Chondrocyte (in vitro differentiated cells): ENCODE measurements around the gene HDAC9. TPM values are rescaled to one million over a fixed set of nuclear protein-coding genes. Genes with fewer than 3 reads are reported as not detected.
A peak's percentile ranks its signal among the peaks of the same experiment; 100 is the strongest.

Experiments used
- DNase-seq: peaks from one replicate; pipeline ENCODE4 v3.0.0; 2021; ENCODE audit warnings: mixed read lengths, low spot score
- H3K27ac Mint-ChIP-seq: one replicate; pipeline ENCODE4 v1.8.0; 2021; ENCODE audit warnings: mild to moderate bottlenecking, moderate library complexity, mixed read lengths; ENCODE audit not compliant: unreplicated experiment
- H3K27me3 Mint-ChIP-seq: 2 replicates; pipeline ENCODE4 v1.8.0; 2021; ENCODE audit warnings: low read depth, mixed read lengths
- H3K36me3 Mint-ChIP-seq: 2 replicates; pipeline ENCODE4 v1.8.0; 2021; ENCODE audit warnings: low read depth, mixed read lengths
- H3K4me1 Mint-ChIP-seq: 2 replicates; pipeline ENCODE4 v1.8.0; 2021; ENCODE audit warnings: low read depth, mild to moderate bottlenecking, mixed read lengths
- H3K4me3 Mint-ChIP-seq: one replicate; pipeline ENCODE4 v1.8.0; 2021; ENCODE audit warnings: mild to moderate bottlenecking, moderate library complexity, mixed read lengths; ENCODE audit not compliant: unreplicated experiment
- H3K9me3 Mint-ChIP-seq: 2 replicates; pipeline ENCODE4 v1.8.0; 2021; ENCODE audit warnings: low read depth, mixed read lengths
- total RNA-seq: library from RNA; stranded (reverse); gene quantifications from 3 replicates; pipeline ENCODE4 v1.2.1, GENCODE V29; 2021
- TF ChIP-seq, protein P1 (sequence below): fragments of 200-600 bp; sonication (generic); IDR thresholded peaks from 2 replicates; pipeline ENCODE4 v1.5.0; 2021; ENCODE audit warnings: antibody characterized with exemption, mild to moderate bottlenecking, moderate library complexity

Gene HDAC9
- total RNA-seq, 1 donor from 2014 or later = 5.9 TPM

DNA sequence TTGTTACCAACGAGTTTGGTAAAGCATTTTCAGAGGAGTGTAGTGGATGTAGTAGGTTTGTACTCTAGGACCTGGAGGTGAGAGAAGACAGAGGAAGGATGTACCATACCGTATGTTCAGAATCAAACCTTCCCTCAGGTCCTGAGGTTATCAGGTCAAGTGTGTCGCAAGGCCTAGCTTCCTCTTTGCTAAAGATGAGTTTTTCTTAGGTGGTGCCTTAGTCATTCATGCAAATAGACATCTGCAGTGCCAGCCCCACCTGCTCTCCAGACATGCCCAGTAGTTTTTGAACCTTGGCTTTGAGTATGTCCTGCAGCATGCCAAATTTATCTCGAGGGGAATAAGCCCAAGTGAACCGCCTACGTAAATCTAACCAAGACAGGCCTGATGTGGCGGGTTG, 71.3 kb downstream of the HDAC9 start:
- Mint-ChIP-seq H3K36me3 (no peaks in the 10 kb centered on the region), H3K4me3 (no peak overlapping the region), H3K27ac (no peak overlapping the region), H3K9me3 (no peaks in the 10 kb centered on the region), H3K4me1 (peaks cover 10% of the 10 kb centered on the region), H3K27me3 (no peaks in the 10 kb centered on the region)
- no peak for DNase-seq
- TF ChIP-seq, protein P1, sequence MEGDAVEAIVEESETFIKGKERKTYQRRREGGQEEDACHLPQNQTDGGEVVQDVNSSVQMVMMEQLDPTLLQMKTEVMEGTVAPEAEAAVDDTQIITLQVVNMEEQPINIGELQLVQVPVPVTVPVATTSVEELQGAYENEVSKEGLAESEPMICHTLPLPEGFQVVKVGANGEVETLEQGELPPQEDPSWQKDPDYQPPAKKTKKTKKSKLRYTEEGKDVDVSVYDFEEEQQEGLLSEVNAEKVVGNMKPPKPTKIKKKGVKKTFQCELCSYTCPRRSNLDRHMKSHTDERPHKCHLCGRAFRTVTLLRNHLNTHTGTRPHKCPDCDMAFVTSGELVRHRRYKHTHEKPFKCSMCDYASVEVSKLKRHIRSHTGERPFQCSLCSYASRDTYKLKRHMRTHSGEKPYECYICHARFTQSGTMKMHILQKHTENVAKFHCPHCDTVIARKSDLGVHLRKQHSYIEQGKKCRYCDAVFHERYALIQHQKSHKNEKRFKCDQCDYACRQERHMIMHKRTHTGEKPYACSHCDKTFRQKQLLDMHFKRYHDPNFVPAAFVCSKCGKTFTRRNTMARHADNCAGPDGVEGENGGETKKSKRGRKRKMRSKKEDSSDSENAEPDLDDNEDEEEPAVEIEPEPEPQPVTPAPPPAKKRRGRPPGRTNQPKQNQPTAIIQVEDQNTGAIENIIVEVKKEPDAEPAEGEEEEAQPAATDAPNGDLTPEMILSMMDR = no peak

DNA sequence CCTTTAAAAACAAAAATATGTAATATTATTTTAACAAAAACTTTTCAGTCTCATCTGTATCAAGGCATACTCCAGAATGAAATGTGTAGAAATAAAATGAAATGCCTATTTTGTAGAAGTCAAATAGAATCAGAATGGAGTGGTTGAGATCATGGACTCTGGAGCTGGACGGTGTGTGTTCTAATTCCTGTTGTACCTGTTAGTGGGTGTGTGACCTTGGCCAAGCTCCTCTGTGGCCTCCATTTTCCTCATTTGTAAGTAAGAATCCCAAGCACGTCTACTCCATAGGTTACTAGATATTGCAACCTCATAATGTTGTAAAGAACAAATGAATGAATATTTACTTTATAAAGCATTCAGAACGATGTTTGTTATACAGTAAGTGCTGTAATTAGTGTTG, 74.9 kb downstream of the HDAC9 start:
- no peak for DNase-seq
- H3K4me1 Mint-ChIP-seq = peaks cover 8% of the 10 kb centered on the region
- TF ChIP-seq, protein P1 = no peak
- no peak overlapping the region for H3K4me3 Mint-ChIP-seq
- H3K27ac Mint-ChIP-seq = no peak overlapping the region
- H3K27me3 Mint-ChIP-seq = no peaks in the 10 kb centered on the region
- H3K9me3 Mint-ChIP-seq = no peaks in the 10 kb centered on the region
- H3K36me3 Mint-ChIP-seq = no peaks in the 10 kb centered on the region

GRCh38 chr7:18570890-18571478, 75.4 kb downstream of the HDAC9 start:
- H3K27ac Mint-ChIP-seq = no peak overlapping the region
- DNase-seq = no peak
- peaks cover 9% of the 10 kb centered on the region for H3K4me1 Mint-ChIP-seq
- no peaks in the 10 kb centered on the region for H3K36me3 Mint-ChIP-seq
- TF ChIP-seq, protein P1 = peak; percentile 94
- no peaks in the 10 kb centered on the region for H3K9me3 Mint-ChIP-seq
- H3K4me3 Mint-ChIP-seq = no peak overlapping the region
- H3K27me3 Mint-ChIP-seq = no peaks in the 10 kb centered on the region

- TF ChIP-seq, protein P1 = no peak
- Mint-ChIP-seq H3K36me3 (no peaks in the 10 kb centered on the region), H3K9me3 (no peaks in the 10 kb centered on the region), H3K4me1 (peaks cover 10% of the 10 kb centered on the region), H3K4me3 (no peak overlapping the region), H3K27ac (no peak overlapping the region), H3K27me3 (no peaks in the 10 kb centered on the region)
- DNase-seq = no peak
Observed at GRCh38 chr7:18572154-18572553, 76.6 kb downstream of the HDAC9 start.

GRCh38 chr7:18572885-18573284, 77.3 kb downstream of the HDAC9 start:
- no peak overlapping the region for H3K27ac Mint-ChIP-seq
- no peaks in the 10 kb centered on the region for H3K9me3 Mint-ChIP-seq
- TF ChIP-seq, protein P1 = no peak
- H3K4me1 Mint-ChIP-seq = peaks cover 10% of the 10 kb centered on the region
- H3K4me3 Mint-ChIP-seq = no peak overlapping the region
- H3K27me3 Mint-ChIP-seq = no peaks in the 10 kb centered on the region
- DNase-seq = no peak
- no peaks in the 10 kb centered on the region for H3K36me3 Mint-ChIP-seq
